NCI-H1417 treated with DMSO at 0.1 percent for 48 hours (cell line): ENCODE data around the gene TTC34.
"Not testable (repeated sequence)": the region's sequence is repeated elsewhere in the genome, so short reads cannot be mapped to it uniquely, and the experiment has no call there.

Source experiments
- DNase-seq: peaks from one replicate; lab custom pipeline; 2025; lab: John Stamatoyannopoulos, UW

The TTC34 gene

DNA sequence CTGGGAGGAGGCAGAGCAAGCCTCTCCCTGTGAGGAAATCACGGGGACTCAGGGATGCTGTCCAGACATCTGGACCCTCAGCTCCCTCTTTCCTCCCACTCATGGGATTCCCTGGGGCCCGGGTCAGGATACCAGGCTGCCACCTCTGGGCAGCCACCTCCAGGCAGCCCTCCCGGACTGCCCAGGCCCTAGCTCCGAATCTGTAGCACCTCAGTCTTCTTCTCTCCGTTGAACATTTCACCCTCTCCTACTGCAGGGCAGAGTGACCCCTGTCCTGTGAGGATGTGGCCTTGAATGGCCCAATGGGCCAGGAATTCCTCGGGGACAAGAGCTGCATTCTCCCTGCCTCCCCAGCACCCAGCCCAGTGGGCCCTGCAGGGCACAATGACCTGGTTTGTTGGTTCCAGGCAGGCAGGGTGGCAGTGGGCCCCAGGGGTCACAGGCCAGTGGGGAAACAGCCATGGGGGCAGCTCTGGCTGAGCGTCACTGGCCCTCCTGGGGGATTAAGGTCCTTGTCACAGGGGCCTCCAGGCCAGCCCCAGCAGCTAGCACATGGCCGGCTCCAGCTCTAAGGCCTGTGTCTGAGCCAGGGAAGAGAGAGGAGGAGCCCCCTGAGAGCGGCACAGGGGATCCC lies 9.5 kb upstream of the TTC34 start:
- no peak for DNase-seq

- no peak for DNase-seq
Observed at GRCh38 chr1:2810281-2810680, 8.8 kb upstream of the TTC34 start.

DNA sequence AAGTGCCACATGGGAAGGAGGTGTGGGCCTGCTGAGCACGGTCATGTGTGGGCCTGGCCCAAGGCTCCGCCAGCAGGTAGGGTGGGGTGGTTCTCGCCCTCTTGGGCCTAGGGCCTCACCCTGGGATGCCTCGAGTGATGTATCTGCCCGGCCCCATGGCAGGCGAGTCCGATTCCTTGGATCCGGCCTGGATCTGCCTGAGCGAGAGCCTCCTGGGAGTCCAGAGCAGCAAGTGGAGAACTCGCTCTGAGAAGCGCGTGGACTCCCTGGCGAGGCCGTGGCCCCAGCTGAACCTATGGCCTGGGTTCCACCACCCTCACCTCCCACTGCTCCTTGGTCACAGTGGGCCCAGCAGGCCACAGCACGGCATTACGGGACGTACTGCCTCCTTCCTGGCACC lies 8.2 kb upstream of the TTC34 start:
- DNase-seq: no peak

DNA sequence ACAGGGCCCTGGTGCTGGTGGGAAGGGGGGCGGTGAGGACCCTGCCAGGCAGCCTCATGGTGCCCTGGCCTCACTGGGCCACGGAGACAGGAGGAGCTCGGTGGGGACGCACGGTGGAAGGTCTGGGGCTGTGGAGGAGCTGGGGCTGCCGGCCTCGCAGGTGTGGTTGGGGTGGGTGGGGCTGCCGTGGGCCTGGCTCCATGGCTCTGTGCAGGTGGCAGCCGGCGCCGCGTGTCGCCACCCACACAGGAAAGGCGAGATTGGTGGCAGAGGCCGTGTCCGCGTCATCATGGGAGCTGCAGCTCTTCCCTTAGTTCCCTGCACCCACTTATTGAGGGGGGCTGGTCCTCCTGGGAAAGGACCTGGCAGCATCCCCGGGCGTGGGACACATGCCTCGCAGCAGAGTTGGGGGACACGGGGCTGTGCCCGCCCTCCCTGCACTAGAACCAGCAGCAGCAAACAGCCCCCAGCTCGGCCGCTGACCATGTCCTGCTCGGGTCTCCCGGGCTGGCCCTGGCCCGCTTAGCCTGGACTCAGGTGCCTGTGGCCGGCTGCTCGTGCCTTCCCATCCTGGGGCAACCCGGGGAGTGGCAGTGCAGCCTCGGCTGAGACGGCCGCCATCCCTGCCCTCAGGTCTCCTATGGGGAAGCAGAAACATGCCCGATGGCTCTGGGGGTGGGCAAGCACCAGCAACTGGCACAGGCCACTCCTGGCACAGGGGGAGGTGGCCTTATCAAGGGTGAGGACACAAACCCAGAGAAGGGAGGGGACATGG lies 7.5 kb upstream of the TTC34 start:
- no peak for DNase-seq

GRCh38 chr1:2808386-2808705 lies 6.9 kb upstream of the TTC34 start:
- DNase-seq: no peak

- DNase-seq: no peak
Observed at GRCh38 chr1:2807678-2808385, 6.3 kb upstream of the TTC34 start.

DNA sequence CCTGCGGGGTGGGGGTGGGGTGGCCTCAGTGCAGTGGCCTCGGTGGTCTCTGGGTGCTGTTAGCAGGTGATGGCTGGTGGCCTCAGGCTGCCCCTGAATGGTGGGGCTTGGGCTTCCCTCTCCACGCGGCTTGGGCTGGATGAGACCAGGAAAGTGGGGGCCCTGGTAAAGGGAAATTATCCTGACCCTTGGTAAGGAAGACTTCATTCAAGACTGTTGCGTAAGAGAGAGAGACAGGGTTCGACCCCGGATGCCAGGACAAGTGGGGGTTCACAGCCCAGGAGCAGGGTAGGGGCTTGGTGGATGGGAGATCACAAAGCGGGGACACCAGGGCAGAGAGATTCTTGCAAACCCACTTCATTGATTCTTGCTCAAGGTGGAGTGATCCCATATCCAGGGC lies 5.5 kb upstream of the TTC34 start:
- no peak for DNase-seq

- no peak for DNase-seq
Observed at GRCh38 chr1:2806591-2806990, 5.1 kb upstream of the TTC34 start.

DNA sequence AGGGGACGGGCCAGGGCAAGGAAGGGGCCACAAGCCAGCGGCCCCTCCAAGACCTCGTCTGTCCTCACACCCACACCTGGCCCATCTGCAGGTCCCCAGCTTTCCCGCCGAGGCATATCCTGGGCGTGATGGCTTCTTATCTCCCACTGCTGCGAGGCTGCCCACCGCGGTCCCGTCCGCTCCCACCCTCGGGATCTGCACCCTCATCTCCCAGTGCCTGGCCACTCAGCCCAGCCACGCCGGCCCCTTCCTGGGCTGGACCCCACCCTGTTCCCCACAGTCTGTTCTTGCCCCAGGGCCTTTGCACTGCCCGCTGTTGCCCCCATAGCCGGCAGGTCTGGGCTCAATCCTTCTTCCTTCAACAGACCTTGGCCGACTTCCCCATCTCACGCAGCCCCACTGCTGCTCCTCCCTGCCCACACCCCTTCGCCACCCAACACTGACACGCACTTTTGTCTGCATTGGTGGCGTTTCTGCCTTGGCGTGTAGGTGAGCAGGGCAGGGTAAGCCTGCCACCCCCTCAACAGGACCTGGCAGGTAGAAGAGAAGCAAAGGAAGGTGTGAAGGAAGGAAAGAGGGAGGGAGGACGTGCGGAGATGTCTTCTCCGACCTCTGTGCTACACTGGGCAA lies 4.4 kb upstream of the TTC34 start:
- DNase-seq: no peak

- DNase-seq: no peak
Observed at GRCh38 chr1:2804628-2805351, 3.3 kb upstream of the TTC34 start.

DNA sequence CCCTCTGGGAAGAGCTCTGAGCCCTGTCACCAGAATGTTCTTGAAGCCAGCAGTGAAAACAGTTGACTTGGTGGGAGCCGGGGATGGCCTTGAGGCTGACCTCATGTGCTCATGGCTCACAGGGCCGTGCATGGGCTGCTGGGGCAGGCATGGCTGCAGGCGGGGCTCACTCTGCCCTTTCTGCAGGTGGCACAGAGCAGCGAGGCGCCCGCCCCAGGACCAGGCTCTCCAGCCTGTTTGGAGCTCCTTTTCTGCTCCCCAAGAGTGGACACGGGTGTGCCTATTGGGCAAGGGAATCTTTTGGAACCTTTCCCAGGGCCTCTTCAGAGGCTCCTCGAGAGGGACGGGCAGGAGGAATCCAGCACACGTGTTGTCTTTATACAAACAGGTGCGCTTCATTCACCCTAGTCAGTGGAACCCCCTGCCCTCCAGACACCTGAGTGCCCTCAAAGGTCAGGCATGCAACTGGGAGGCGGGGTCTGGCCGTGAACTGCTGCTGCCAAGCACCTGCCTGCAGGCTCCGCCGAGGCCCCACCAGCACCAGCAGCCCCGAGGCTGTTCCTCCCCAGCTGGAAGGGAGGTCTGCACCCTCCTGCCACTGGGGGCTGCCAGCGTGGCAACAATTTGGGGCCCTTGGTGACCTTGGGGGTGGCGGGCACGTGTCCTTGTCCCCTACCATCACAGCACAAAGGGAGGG lies 2.6 kb upstream of the TTC34 start:
- no peak for DNase-seq

DNA sequence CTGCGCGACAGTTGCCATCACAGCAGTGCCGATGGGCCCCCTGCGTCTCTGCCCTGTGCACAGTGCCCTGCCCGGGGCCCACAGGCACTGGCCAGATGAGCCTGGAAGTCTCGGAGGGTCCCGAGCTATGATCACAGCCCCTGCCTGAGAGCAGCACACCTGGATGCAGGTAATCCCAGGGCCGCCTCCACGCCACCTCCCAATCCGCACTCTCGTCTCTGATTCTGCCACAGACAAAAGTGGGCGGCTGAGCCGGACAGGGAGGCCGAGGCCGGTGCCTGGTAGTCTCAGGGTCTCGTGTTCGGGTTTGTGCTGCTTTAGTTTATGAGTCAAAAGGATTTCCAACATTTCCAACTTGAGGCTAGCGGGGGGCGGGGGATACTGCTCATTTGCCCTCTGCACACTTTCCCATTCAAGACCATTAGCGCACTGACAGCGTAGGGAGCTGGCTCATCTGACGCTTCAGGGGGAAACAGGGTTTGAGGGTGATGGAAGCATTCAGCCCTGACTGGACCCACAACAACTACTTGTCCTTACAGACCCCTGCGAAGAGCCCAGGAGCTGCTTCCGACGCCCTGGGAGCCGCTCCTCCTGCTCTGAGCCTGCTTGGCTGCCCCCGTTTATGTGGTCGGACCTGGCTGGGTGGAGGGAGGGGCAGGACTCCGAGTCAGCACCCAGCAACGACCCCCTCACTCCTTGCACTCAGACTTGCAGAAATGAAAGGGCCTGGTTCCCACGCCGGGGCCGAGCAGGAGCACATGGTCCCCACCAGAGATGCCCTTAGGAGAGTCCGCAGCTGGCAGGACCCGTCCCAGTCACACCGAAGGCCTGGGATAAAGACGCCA lies 1.8 kb upstream of the TTC34 start:
- no peak for DNase-seq

- DNase-seq: no peak
Observed at GRCh38 chr1:2802421-2802961, 998 bp upstream of the TTC34 start.

- DNase-seq: no peak
Observed at GRCh38 chr1:2801046-2801445, 447 bp downstream of the TTC34 start.

DNA sequence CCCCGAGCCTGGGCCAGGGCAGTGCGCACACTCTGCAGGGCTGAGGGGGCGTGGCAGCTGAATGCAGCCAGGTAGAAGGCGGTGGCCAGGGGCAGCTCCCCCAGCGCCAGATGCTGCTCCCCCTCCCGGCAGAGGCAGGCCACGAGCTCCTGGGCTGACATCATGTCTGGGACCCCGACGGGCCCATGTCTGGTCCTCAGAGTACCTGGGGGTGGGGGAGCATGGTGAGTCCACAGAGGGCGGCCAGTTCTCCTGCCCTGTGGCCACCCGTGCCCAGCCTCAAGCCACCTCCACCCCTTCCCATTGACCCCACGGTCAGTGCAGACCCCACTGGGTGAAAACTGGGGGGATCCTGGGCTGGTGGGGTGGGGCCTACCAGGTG lies 838 bp downstream of the TTC34 start:
- DNase-seq: no peak

GRCh38 chr1:2799811-2800663 lies 1.5 kb downstream of the TTC34 start:
- DNase-seq: no peak

DNA sequence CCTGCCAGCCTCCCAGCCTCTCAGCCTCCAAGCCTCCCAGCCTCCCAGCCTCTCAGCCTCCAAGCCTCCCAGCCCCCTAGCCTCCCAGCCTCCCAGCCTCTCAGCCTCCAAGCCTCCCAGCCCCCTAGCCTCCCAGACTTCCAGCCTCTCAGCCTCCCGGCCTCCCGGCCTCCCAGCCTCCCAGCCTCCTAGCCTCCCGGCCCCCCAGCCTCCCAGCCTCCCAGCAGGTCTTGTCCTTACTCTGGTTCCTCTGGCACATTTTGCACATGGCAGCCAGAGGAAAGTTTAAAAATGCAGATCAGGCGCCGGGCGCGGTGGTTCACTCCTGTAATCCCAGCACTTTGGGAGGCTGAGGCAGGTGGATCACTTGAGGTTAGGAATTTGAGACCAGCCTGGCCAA lies 2.5 kb downstream of the TTC34 start:
- not testable (repeated sequence) for DNase-seq

DNA sequence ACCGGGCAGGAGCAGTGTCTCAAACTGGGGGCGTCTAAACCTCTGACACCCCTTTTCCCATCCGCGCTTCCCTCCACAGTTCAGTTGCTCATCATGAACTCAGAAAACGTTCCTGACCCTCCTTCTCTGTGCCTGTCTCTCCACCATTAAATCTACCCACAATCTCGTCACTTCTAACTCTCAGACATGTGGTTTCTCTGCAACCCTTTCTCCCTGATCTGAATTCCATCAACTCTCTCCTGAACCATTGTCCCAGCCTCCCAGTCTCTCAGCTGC lies 3.8 kb downstream of the TTC34 start:
- DNase-seq: no peak

DNA sequence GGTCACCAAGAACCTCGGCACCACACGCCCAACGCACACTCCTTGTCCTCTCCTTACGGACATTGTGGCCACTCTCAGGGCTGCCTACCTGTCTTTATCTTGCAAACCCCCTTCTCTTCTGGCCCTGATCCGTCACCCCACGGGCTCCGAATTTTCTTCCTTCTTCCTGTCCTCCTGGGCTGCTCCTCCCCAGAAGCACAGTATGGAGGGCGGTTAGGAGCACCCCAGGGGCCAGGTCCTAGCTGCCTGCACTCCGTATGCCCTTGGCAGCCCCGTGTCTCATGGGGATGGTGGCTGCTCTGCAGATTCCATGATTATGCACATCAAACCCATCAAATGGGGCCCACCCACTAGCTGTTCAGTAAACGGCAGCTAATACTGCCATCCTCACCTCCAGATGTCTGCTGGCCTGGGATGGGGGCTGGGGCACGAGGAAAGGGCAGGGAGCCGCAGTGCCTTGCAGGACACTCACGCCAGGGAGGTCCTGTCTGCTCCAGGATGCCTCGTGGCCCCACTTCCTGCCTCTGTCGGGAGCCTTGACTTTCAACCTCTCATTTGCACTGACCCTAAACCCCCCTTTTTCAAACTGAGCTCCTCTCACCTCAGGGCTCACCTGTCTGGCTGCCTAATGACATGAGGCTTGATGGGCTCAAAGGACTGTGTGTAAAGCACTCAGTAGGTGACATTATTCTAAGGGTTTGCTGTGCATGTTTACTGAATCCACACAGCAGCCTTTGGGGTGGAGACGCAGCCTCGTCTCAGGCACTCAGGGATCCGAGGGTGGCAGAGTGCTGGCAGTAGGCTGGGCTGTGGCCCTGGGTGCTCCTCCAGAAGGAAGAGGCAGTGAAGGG lies 4.4 kb downstream of the TTC34 start:
- DNase-seq: no peak
